ENCODE measurements around the gene BNIP5.
A peak's percentile ranks its signal among the peaks of the same experiment; 100 is the strongest.
"Not testable (repeated sequence)": the region's sequence is repeated elsewhere in the genome, so short reads cannot be mapped to it uniquely, and the experiment has no call there.

The BNIP5 gene

DNA sequence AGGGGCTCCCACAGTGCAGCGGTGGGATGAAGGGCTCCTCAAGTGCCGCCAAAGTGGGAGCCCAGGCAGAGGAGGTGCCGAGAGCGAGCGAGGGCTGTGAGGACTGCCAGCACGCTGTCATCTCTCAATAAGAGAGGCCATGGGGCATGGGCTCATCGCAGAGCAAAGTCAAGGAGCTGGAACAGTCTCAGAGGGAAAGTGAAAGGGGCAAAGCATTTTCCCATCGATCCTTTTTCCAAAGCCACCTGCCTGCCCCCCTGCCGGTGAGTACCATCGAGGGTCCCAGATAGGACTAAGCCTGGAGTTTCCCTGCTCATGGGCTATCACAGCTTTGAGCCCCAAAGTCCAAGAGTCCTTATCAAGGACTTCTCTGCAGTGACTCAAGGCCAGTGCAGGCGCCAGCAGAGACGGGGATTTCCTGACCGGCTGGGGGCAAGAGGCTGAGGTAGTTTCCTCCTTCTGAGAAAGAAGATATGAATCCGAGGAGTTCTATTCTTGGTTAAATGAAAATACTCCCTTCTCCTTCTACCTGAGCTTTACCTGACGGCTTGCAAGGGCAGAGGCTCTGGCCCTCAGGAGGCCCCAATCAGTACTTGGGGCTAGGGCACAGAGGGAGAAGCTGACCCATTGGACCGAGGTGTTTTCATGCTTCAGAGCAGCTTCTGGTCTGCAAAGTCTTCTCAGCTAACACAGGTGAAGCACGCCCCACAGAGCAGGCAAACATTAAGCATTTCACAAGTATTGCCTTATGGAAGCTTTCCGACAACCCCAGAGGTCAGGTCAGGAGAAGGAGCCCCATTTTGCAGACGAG, 28.2 kb upstream of the BNIP5 start:
- no peak for DNase-seq

DNA sequence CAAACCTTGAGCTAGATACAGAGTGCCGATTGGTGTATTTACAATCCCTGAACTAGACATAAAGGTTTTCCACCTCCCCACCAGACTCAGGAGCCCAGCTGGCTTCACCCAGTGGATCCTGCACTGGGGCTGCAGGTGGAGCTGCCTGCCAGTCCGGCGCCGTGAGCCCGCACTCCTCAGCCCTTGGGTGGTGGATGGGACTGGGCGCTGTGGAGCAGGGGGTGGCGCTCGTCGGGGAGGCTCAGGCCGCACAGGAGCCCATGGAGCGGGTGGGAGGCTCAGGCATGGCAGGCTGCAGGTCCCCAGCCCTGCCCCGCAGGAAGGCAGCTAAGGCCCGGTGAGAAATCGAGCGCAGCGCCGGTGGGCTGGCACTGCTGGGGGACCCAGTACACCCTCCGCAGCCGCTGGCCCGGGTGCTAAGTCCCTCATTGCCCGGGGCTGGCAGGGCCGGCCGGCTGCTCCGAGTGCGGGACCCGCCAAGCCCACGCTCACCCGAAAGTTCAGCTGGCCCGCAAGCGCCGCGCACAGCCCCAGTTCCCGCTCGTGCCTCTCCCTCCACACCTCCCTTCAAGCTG, 27.5 kb upstream of the BNIP5 start:
- DNase-seq, result not testable (repeated sequence)

DNA sequence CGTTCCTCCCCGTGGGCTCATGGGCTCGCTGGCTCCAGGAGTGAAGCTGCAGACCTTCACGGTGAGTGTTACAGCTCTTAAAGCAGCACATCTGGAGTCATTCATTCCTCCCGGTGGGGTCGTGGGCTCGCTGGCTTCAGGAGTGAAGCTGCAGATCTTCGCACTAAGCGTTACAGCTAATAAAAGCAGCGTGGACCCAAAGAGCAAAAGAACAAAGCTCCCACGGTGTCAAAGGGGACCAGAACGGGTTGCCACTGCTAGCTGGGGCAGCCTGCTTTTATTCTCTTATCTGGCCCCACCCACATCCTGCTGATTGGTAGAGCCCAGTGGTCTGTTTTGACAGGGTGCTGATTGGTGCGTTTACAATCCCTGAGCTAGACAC, 26.7 kb upstream of the BNIP5 start:
- DNase-seq, result not testable (repeated sequence)

DNA sequence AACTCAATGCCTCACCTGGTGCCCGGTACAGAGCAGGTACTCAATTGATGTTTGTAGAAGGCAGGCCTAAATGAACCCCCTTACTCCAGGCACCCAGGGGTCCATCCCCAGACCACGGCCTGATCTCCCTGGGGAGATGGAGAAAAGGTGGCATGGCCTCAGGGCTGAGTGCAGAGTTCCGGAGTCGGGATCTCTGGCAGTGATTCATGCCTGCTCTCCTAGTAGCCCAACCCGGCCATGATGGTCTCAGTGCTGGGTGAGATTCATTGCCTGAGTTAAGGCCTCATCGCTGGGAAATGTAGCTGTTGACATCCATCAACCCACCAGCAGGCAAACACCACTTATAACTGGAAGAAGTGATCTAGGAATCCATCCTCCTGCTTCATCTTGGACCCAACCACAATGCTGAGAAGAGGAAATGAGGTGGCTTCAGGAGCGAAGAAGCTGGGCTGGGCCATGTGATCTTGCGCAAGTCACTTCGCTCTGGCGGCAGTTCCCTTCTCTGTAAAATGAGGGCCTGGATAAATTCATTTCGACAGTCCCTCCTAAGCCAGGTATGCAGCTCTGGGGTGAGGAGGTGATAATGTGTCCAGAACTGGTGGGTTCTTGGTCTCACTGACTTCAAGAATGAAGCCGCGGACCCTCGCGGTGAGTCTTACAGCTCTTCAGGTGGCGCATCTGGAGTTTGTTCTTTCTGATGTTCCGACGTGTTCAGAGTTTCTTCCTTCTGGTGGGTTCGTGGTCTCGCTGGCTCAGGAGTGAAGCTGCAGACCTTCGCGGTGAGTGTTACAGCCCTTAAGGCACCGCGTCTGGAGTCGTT, 26.1 kb upstream of the BNIP5 start:
- DNase-seq, result no peak

DNA sequence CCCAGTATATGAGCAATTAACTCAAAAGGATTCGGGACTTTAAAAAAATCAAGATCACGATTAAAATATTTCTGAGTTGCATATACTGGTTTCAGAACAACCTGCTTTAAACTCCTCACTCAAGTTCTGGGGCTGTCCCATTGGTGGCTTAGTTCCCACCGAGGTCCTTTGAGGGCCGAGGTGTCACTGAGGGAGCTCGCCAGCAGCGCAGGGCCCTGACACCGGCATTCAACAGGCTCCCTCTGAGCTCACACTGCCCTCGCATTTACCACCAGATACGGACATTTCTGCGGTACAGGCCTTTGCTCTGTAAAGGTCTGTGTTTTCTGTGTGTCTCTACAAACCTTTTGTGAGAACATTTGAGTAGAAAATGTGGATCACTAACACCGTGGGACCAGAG, 24.4 kb upstream of the BNIP5 start:
- DNase-seq, result no peak

- DNase-seq, result peak; percentile 49
Measured at GRCh38 chr6:36360241-36361054, 23.8 kb upstream of the BNIP5 start.

GRCh38 chr6:36358226-36358915, 21.7 kb upstream of the BNIP5 start:
- DNase-seq, result no peak

DNA sequence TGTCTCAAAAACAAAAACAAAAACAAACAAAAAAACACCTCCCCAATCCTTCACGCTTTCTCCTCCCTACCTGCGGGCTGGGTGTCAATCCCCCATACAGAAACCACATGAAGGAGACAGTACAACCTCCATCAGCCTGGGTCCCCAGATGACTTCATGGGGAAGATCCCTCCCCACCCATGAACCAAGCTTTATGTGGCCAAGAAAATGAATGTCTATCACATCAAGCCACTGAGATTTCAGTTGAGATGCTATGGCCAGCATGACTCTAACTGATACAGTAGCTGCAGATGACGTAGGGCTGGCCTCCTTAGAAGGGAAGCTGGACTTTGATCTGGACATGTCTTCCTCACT, 21.2 kb upstream of the BNIP5 start:
- DNase-seq, result no peak

- DNase-seq, result no peak
Measured at GRCh38 chr6:36355819-36356218, 19.1 kb upstream of the BNIP5 start.

GRCh38 chr6:36353411-36353915, 16.8 kb upstream of the BNIP5 start:
- DNase-seq, result no peak

DNA sequence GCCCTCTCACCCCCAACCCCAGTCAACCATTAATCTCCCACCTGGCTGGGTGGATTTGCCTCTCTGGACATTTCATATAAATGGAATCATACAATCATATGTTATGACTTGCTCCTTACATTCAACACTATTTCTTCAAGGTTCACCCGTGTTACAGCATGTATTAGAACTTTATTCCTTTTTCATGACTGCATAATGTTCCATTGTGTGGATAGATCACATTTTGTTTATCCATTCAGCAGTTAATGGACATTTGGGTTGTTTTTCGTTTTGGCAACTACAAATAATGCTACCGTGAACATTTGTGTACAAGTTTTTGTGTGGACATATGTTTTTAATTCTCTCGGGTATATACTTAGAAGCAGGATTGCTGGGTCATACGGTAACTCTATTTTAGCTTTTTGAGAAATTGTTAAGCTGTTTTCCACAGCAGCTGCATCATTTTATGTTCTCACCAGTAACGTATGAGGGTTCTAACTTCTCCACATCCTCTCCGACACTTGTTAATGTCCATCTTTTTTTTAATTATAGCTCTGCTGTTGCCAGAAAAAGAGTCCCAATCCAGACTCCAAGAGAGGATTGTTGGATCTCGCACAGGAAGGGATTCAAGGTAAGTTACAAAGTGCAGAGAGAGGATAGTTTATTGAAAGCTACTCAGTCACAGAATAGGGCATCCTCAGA, 15.9 kb upstream of the BNIP5 start:
- no peak for DNase-seq

DNA sequence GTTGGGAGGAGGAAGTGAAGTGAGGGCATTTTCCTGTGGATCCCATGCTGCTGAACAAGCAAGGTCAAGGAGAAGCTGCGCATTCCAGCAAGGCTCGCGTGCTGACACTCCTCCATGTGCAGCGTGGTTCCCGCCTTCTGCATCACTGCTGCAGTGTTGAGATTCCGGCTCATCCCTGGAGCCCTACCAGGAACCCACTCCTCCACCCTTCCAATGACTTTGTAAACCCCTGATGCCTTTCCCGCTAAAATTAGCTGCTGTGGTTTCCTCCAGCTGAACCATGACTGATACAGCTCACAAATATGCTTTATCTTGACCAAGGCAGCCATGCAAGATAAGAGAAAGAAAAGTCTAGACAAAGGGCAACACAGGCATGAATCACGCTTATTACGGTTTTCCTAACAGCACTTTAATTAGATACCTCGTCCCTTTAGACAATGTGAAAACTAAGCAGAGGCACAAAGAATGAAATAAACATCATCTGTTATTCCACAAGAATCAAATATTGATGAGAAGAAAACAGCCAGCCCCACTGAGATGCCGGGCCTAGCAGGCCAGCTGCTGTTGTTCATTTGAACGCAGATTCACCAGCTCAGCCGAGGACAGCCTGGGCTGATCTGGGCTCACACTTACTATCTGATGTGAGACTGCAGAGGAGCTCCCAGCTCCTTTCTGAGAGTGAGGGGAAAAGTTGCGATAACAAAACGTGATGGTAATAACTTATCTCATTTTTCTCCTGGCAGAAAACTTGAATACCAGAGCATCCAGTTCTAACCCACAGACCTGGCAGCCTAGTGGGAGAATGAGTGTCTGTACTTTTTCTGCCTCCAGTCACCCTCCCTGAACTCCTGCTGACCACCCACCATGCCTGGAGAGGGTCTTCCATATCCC, 14.2 kb upstream of the BNIP5 start:
- no peak for DNase-seq

GRCh38 chr6:36350082-36350481, 13.4 kb upstream of the BNIP5 start:
- DNase-seq, result no peak

- peak; percentile 18 for DNase-seq
Measured at GRCh38 chr6:36349240-36349639, 12.6 kb upstream of the BNIP5 start.

- DNase-seq, result no peak
Measured at GRCh38 chr6:36347621-36348020, 10.9 kb upstream of the BNIP5 start.

DNA sequence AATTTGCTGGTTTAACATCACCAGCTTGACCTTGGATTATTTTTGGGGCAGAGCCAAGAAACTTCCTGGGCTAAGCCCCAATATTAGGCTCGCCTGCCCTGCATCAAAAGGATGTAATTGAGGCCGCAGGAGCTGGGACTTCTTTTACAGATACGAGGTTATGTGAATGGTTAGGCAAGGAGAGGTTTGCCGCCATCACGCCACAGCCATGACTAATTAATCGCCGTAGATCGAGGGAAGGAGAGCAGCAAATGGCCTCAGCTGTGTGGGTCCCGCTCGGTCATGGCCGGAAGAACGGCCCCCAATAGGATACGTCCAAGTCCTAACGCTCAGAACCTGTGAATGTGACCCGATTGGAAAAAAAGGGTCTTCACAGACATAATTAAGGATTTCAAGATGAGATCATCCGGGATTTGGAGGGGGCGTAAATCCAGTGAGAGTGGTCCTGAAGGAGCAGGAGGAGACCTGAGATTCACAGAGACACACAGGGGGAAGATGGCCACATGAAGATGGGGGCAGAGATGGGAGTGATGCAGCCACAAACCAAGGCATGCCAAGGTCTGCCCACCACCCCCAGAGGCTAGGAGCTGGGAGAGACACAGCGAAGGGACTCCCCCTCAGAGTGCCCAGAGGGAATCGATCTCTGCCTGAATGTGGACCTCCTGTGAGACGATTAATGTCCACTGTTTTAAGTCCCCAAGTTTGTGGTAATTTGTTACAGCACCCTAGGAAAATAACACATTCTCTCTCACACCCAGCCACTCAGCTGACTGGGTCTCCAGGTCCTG, 10.0 kb upstream of the BNIP5 start:
- no peak for DNase-seq

GRCh38 chr6:36345681-36346466, 9.2 kb upstream of the BNIP5 start:
- DNase-seq, result no peak

GRCh38 chr6:36343109-36343680, 6.5 kb upstream of the BNIP5 start:
- no peak for DNase-seq
